NCI-H1105 (cell line): ENCODE data around the gene FILIP1L.

Experiments
- DNase-seq: peaks from one replicate; lab custom pipeline; 2025; lab: John Stamatoyannopoulos, UW

The FILIP1L gene

DNA sequence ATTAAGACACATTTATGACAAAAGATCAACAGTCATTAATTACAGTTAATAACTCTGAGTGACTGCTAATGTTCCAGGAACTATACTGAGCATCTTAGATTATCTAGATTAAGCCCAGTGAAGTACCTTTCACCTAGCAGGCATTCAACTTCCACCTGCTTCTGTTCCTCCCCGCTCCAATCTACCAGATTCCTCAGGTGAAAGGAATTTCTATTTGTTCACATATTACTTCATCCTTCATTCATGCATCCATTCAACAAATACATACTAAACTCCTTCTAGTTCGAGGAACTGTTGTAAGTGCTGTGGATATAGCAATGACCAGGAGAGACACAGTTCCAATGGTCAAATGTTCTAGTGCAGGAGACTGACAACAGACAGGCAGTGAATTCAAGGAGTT is 139.3 kb downstream of the FILIP1L start:
- no peak for DNase-seq

DNA sequence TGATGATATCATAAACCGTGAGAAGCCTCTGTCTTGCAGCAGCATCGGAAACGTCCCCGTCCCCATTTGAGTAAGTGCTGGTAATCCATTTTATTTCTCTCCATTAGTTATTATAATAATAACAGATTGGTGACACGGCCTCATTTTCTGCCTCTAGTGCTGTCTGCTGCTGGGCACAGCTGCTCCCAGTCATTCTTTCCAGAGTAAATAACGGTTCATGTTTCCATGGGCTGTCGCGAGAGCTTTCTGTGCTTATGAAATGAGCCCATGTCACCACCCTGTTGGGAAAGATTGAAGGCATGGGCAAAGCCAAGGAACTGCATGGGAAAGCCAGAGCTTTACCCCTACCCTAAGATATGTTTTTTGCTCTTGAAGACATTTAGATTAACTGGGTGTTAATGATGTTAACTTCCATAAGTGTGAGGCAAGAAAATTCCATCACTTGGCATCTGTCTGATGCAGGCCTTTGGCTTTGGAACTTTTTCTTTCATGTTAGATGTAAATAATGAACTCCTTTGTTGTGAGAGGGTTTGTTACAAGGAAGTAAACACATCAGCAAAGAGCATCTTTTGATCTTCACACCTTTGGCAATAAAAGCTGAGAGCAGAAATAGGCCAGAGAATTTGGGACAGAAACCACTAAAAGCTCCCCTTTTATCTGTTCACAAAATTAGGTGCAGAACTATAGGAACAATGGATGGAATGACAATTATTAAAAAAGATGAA is 141.8 kb downstream of the FILIP1L start:
- no peak for DNase-seq

DNA sequence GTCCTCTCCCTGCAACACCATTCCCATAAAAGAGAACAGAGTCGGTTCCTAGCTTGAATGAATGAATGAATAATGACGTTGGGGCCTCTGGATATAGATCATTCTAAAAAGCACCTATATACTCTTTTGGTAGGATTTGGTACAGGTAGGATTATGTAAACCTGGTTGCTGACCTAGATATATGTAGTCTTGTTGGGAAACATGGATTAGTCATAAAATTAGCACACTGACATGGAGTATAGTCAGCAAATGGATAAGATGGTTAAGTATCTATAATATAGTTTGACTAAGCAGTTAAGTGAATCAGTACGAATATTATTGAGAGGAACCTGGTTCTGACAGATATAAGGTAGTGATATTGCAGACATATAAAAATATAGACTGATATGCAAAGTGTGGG is 142.5 kb downstream of the FILIP1L start:
- DNase-seq: no peak

DNA sequence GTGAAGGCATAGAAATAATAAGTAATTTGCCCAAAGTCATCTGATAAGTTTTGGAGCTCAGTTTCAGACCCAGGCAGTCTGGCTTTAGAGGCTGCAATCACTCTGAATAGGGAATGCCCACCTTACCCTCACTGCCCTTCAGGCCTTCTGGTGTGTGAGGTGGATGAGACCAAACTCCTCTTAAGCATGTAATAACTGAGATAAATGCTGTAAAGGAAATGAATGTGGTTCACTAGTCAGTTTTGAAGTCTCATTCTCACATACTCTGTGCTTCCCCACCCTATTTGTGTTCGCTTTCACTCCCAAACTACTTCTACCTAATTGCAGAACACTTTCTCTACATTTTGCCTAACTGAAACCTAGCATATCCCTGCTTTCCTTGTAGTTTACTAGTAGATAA is 144.1 kb downstream of the FILIP1L start:
- DNase-seq: no peak

DNA sequence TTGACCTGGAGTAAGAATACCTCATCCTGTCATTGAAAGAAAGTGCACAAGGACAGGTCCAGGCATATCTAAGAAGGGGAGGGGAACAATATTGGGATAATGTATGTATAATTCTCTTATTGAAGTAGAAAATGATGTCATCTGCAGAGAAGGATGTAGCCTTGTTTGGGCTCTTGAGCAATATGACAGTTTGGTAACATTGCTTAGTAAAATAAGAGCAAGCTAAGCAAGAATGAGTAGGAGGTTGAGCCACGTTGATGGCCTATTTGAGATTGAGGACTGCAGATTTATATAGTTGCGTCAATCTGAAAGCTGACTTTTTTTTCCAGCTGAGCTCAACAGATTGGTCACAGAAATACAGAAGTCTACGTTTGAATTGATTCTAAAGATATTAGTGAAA is 145.2 kb downstream of the FILIP1L start:
- DNase-seq: no peak

DNA sequence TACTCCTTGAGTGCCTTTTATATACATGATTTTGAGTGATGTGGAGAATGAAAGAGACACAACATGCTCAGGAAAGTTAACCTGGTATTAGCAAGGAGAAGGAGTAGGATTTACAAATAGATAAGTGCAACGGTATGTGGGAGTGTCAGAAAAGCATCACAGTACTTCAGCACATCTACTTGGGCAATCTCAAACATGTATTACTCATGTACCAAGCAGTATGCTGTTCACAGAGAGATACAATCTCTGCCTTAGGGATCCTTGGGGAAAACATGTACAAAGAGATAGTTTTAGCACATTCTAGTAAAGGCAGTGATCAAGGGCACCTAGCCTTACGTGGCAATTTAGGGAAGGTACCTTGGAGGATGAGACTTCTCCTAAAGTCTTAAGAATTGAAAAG is 146.5 kb downstream of the FILIP1L start:
- no peak for DNase-seq

DNA sequence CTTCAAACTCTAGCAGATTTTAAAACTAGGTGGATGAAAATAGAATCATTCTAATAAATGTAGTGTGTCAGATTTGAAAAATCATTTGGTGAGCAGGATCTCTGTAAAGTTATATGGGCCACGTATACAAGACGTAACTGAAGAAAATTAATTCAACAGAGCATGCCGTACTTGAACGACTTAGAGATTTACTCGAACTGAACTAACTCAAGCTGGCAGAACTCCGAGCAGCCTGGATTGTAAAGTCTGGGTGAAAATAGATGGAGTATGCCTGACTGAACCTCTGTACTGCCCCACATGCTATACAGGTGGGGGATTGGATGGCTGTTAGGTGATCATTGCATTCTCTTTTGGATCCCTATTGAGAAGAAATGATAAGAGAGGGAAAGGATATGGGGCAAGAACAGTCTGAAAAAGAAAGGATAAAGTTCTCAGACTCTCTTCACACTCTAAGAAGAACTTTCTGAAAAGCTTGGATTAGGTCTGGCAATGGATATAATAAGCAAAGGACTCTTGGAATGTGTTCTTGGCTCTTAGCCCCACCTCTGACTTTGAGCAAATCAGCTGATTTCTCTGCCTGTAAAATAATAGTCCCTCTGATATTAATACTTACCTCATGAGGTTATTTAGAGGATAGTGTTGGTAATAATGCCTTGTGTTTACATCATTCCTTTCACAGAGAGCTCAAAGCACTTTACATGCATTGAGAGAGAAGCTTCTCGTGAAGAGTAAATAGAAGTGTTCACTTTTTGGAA is 147.5 kb downstream of the FILIP1L start:
- no peak for DNase-seq

DNA sequence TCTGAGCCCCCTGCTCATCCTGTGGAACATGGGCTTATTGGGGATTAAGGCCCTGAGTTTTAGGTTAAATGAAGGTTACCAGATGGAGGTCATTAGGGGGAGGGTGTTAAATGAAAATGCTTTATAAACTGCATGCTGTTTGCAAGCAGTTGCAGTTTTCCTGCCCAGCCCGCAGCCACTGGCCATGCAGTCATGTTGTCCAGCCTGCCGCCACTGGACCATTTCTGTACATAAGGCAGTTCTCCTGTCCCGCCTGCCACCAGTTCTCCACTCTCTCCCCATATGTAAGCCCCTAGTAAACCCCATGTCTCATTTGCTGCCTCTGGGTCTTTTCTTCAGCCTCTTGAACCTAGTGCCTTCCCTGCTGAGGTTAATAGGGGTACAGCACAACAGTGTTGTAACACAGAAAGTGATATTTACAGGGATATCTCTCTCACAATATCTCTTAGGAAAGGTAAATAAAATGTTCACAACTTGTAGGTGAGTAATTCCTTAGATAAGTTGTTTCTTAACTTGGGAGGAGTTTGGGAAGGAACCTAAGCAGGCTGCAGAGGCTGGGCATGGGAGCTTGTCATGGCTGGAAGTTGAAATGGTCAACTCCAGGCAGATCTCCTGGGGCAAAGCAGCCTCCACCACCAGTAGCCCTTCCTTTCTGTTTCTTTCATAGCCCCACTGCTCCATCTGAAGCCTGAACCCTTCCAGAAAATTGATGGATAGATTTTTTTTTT is 148.5 kb downstream of the FILIP1L start:
- DNase-seq: no peak

DNA sequence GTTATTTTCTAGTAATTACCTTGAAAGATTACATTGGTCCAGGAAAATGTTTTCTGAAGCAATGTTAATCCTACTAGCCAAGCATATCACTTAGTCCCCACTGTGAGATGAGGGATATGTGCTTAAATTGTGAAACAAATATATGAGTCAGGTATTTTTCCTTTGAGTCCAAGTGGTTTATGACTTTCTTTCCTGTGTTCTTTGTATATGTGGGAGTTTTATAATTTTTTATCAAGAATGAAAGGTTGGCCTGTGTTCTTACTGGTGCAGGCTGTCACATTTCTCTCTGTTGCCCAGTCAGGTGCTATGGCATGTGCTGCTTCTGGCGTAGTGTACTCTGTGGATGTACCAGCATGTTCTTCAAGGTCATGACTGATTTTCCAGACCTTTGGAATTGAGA is 149.2 kb downstream of the FILIP1L start:
- DNase-seq: no peak

DNA sequence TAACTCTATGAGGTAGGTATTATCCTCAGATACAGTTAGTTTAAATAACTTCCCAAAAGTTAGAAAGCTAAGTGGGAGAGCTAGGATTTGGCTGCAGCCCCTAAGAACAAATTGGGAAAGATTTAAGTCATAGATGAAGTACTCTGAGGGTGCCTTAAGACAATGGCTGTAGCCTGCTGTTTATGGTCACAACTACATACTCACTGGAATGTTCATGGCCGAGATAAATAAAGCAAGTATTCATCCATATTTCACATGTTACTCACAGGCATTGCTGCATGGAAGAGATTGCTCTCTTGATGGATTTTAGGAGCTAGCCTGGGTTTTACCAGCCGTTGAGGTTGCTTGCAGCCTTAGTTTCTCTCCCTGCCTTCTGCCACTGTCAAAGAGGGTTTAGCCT is 151.6 kb downstream of the FILIP1L start:
- DNase-seq: no peak

DNA sequence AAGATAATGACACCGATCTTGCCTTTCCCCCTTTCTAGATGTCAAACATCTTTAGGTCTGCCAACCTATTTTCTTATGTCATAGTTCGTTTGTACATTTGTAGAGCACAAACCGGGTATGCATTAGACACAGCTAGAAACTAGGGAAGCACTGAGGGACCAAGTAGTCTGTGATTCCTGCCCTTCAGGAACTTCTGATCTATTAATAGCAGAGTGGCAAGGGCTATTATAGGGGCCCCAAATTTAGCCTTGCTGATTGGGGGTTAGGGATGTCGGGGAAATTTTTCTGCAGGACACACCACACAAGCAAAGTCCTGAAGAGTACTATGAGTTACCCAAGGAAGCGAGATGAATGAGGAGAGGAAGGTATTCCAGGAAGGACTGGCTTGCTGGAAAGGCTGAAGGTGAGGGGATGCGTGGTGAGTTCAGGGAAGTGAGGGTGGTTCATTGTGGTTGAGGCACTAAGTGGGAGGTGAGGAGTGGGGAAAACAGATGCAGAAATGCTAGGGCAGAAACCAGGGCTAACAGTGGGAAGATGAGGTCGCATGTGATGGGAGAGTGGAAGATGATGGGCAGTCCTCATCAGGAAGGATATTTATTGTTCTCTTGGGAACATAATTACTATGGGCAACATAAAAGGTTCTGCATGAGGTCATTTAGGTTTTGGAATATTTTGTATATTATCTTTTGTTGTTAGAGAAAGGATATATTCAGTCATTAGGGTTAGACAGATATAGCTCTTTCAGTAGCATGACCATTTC is 152.4 kb downstream of the FILIP1L start:
- no peak for DNase-seq

DNA sequence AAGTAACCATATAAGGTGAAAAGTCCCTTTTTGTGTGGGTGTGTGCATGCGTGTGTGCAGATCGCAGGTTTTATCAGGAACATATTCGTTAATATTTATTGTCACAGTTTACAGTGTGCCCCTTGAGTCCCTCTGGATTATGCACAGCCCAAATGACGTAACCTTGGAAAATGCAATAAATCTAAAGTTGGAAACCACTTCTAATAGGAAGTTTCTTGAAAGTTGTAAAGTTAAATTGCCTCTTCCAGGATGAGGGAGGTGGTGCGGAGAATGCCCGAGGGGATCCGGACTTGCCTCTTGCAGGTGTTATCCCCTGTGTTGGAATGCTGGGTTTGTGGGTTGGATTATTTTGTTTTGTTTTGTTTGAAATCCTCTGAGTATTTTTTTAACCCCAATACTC is 153.4 kb downstream of the FILIP1L start:
- no peak for DNase-seq

DNA sequence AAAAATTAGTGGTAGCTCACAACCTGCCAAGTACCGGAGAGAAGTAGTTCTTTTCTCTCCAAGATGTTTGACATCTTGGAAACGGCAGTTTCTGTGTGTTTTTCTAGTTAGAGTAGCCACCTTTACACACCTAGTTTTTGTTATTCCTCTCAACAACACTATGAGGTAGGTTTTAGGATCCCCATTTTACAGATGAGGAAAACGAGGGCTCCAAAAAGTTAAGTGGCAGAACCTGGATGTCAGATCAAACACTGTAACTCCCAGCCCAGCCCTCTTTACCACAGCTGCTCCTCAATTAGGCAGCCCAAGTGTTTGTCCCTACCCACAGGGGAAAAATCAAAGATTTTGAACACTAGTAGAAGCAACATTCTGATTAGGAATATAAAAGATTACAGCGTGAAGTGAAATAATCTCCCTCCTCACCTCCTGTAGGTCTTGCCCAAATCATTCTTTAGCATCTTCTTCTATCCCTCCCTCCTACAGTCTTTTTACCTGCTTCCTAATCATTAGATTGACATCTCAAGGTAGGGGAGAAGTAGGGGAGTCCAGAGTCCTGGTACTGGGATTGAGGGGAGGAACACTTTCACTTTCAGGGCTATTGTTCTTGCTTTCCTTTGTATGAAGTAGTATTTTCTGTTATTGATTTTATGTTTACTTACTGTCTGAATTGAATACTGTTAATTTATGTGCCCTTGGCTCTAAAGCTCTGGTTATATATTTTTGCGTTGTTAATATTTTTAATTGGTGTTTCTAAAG is 154.0 kb downstream of the FILIP1L start:
- no peak for DNase-seq

DNA sequence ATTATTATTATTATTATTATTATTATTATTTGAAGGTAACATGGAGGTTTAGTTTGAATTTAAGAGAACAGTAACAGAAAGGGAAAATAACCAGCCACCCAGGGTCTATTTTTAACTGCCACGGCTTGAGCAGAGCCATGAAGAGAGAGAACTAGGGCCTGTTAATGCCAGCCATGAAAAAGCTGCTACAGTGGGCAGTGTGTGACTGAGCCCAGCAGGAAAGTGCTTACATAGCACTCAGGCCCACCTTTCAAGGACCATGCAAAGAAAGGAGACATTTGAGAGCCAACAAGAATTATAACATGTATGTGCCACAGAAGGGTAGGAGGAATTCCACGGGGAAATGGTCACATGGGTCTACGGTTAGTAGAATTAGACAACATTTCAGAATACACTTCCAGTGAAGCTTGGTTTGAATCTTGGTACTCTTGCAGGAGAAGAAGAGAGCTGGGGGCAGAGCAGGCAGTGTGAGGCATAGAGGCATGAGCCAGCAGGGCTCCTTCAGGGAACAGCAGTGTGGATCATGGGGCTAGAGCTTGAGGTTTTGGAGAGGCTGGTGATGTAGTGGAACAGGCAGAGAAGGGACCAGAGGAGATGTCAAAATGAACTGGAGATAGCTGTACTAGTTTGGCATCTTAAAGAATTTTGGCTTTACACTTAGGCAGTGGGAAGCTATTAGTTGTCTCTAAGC is 155.9 kb downstream of the FILIP1L start:
- no peak for DNase-seq

DNA sequence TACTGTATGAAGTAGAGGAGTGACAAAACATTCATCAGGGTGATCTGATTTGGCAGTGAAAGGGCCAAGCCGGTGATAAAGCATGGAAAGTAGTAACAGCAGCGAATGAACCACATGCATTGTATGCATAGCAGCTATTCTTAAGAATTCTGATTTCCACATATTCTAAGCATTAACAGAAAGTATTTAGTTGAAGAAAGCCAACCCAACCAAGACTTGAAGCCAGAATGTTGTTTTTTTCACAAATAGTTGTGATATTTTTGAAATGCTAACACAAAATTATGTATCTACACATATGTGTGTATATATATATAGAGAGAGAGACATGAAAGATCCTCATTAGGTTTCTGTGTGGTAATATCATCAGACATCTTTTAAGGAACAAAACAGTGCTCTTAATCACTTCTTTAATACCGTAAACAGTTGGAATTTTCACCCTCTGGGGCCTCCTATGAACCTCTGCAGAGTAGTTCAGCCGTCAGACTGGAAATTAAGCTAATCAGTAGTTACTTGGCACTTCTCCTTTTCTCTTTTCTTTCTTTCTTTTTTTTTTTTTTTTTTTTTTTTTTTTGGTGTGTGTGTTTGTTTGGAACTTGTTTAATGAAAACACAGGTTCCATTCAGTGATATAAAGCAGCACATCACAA is 157.0 kb downstream of the FILIP1L start:
- no peak for DNase-seq

DNA sequence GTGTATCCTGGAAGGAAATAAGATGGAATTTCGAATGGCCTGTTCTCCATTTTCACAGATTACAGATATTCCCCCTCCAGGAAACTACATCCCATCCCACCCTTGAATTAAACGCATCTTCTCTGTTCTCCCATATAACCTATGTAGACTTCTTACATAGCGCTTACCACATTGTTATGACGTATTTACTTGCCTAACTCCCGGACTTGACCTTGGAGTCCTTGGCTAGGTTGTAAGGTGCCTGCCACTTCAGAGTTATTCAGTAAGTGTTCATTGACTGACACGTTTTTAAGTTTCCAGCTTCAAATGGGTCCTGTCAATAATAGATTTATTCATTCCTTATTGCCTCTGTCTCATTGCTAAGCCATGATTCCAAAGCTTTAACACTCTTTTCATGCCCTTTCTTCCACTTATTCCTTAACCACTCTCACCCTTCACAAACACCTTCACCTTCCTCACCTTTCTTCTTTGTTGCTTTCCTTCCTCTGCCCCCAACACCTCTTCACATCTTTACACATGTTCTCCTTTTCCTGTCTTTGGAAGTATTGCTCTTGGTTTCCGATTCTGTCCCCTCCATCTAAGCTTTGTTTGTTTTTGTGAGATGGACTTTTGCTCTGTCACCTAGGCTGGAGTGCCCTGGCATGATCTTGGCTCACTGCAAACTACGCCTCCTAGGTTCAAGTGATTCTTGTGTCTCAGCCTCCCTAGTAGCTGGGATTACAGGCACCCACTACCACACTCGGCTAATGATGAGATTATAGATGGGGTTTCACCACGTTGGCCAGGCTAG is 158.3 kb downstream of the FILIP1L start:
- no peak for DNase-seq

DNA sequence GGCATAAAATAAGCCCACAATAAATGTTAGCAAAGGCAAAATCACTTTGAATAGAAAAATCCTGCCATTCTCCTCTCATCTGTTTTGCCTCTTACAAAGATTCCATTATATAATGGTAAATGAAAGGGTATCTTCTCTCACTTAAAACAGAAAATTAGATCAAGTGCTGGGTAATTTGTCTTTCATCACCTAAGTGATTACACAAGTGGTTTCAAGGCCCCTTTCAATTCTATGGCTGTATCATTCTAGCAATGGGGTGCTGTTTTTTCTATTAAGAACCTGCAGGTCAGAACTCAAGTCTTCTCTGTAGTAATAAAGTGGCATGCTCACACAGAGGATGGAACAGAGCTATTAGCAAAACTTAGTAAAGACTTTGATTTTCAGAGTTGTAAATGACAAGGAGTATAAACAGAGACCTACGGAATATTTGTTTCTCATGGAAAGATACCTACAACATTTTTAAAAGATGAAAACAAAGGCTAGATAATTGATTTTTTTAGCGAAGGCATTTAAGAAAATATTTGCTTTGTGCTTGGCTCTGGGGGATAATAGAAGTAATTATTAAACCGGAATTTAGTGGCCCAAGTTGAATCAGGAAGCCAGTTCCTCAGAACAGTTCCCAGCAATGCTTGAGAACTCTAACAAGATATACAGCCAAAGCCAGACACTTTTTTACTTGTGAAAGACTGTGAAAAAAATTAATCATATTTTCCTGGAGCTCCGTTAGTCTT is 159.2 kb downstream of the FILIP1L start:
- DNase-seq: no peak

DNA sequence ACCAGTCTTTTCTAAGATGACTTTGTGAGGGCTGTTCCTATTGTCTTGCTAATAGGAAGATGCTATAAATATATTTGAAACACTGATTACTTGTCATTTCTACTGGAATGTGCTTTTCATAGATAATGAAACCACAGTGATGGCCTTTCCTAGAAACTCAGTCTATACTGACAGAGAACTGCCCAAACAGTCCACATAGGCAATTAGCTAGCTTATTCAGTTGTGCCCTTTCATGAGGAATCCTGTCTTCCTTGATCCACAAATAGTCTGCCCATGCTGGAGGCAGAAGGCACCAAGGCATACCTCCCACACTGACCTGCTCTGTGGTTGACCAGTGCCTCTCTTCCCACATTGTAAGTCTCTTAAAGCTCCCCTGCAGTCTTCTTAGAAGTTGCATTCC is 160.7 kb downstream of the FILIP1L start:
- DNase-seq: no peak

DNA sequence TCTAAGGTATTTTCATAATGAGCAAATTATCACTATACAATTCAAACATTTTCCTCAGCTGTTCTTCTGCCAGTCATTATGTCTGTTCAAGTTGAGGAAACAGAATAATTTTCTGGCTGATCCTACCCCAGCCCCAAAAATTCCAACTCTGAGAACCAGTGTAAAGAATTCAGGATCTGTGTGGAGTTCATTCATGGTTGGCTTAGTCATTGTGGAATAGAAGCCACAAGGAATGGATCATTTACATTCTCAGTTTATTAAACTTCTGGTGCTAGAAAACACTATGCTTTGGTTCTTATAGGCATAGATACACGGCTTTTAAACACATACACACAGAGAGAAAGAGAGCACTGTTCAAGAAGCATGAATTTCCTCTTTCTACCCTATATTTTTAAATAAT is 162.0 kb downstream of the FILIP1L start:
- DNase-seq: no peak
